ENCODE data around the gene REV1. TPM values are rescaled to one million over a fixed set of nuclear protein-coding genes. Genes with fewer than 3 reads are reported as not detected.

The REV1 gene
- total and polyA plus RNA-seq, 2 of the 4 experiments (the other 2 are of a cell fraction): 13.4 to 30.1 TPM

- H4K91ac ChIP-seq (ENCODE audit: insufficient read depth, low read depth, low read length): no peak overlapping the region
- H3K27me3 ChIP-seq (ENCODE audit: control insufficient read depth, insufficient read depth, low read length): no peaks in the 10 kb centered on the region
- H3K9me3 ChIP-seq (ENCODE audit: control insufficient read depth, insufficient read depth, low read length): no peaks in the 10 kb centered on the region
- WGBS, 2 experiments (ENCODE audit: extremely low coverage in 2 of 2, insufficient read length in 1 of 2): no CpG with 5 or more reads among the region's 2 CpGs
- no peak overlapping the region for H3K4me3 ChIP-seq (ENCODE audit: insufficient read depth, low read depth, low read length)
- H4K8ac ChIP-seq (ENCODE audit: low read depth in 2 of 2, low read length in 2 of 2): no peak overlapping the region
- H2AK9ac ChIP-seq (replicated peaks; ENCODE audit: low read depth, low read length, poor library complexity): no peak overlapping the region
- H3K23ac ChIP-seq (ENCODE audit: low read depth, low read length): no peak overlapping the region
- H3K79me1 ChIP-seq (ENCODE audit: low read depth in 1 of 2, low read length in 2 of 2): peaks cover 33 to 67% of the 10 kb centered on the region in 2 experiments
- H4K5ac ChIP-seq (ENCODE audit: low read depth, low read length): no peak overlapping the region
- H2AFZ ChIP-seq (replicated peaks; ENCODE audit: low read length, poor library complexity): no peak overlapping the region
- no peak overlapping the region for H3K56ac ChIP-seq (ENCODE audit: extremely low read depth, insufficient read depth, low read length)
- no peak overlapping the region for H2AK5ac ChIP-seq (ENCODE audit: low read depth, low read length)
- peaks cover 63% of the 10 kb centered on the region for H4K20me1 ChIP-seq (ENCODE audit: insufficient read depth, low read length)
- no TSS peak for BruUV-seq (replicated peaks)
- no peak overlapping the region for H2BK5ac ChIP-seq (ENCODE audit: low read depth, low read length, poor library complexity, severe bottlenecking)
- no peak overlapping the region for H2BK120ac ChIP-seq (ENCODE audit: low read depth, low read length)
- no peak overlapping the region for H2BK20ac ChIP-seq (ENCODE audit: low read depth, low read length)
- CTCF ChIA-PET: no interaction called here
- dilution Hi-C loops (cut with HindIII; ENCODE audit: low sequenced_read_pairs, unreplicated experiment) (no loop called here), intact Hi-C loops (cut with micrococcal nuclease) (no loop called here), in situ Hi-C loops (cut with MboI; ENCODE audit: low sequenced_read_pairs) (no loop called here)
- no peak for ATAC-seq (ENCODE audit: low read depth)
- no peak for TF ChIP-seq RCOR1 (IDR thresholded peaks at IDR 0.05; ENCODE audit: insufficient replicate concordance, low read length)
- TF ChIP-seq CTCF (conservative IDR thresholded peaks at IDR 0.05; ENCODE audit: low read depth, low read length): no peak
- no peak for TF ChIP-seq CHD1 (IDR thresholded peaks at IDR 0.05; ENCODE audit: low read depth, low read length)
- no peak for TF ChIP-seq MXI1 (IDR thresholded peaks at IDR 0.05; ENCODE audit: borderline replicate concordance, low read depth, low read length)
- TF ChIP-seq NFE2L2 (IDR thresholded peaks at IDR 0.05; ENCODE audit: low read depth, low read length): no peak
- TF ChIP-seq RFX5 (IDR thresholded peaks at IDR 0.05; ENCODE audit: low read depth, low read length): no peak
- no peak for TF ChIP-seq ELK1 (IDR thresholded peaks at IDR 0.05; ENCODE audit: borderline replicate concordance, low read depth, low read length)
- TF ChIP-seq POLR2A (IDR thresholded peaks at IDR 0.05; ENCODE audit: low read depth, low read length): no peak
- TF ChIP-seq BHLHE40 (IDR thresholded peaks at IDR 0.05; ENCODE audit: low read depth, low read length): no peak
- TF ChIP-seq FOS (IDR thresholded peaks at IDR 0.05; ENCODE audit: low read depth, low read length): no peak
- TF ChIP-seq SMC3 (IDR thresholded peaks at IDR 0.05; ENCODE audit: low read depth, low read length): no peak
- no peak for TF ChIP-seq MAZ (IDR thresholded peaks at IDR 0.05; ENCODE audit: borderline replicate concordance, low read depth, low read length)
- no peak for TF ChIP-seq CEBPB (IDR thresholded peaks at IDR 0.05; ENCODE audit: low read depth, low read length)
- TF ChIP-seq MAFK (IDR thresholded peaks at IDR 0.05; ENCODE audit: low read depth, low read length): no peak; the same call in 1 of the 2 replicates
- no peak for TF ChIP-seq USF2 (IDR thresholded peaks at IDR 0.05; ENCODE audit: low read depth, low read length)
- TF ChIP-seq RAD21 (IDR thresholded peaks at IDR 0.05; ENCODE audit: low read length): no peak
- no peak for DNase-seq
- H3K4me1 ChIP-seq (ENCODE audit: control insufficient read depth, insufficient read depth, low read length): 0 out of 2 replicates have a peak, but pooled peaks cover 4% of the 10 kb centered on the region
- H3K4me2 ChIP-seq (ENCODE audit: low read depth, low read length): no peak overlapping the region
- POLR2A ChIA-PET (ENCODE audit: unreplicated experiment): no interaction called here
- no peak overlapping the region for H3K27ac ChIP-seq (ENCODE audit: insufficient read depth, low read length)
- H3K9ac ChIP-seq (ENCODE audit: low read depth, low read length): no peak overlapping the region
- no peak overlapping the region for H3K14ac ChIP-seq (replicated peaks; ENCODE audit: low read depth, low read length)
- H3K18ac ChIP-seq (ENCODE audit: low read depth, low read length): no peak overlapping the region
- H3K9me1 ChIP-seq (ENCODE audit: insufficient read depth, low read length): peaks cover 9% of the 10 kb centered on the region
- H3K36me3 ChIP-seq (ENCODE audit: control insufficient read depth, insufficient read depth, low read length): no peaks in the 10 kb centered on the region
- H2BK15ac ChIP-seq (ENCODE audit: low read depth, low read length): no peak overlapping the region
- H3K4ac ChIP-seq (ENCODE audit: low read depth, low read length): no peak overlapping the region
Observed at GRCh38 chr2:99484205-99484604, 5.6 kb downstream of the REV1 start.
